GM21529 (cell line): ENCODE results near the gene EFHC1.

Source experiments
- ATAC-seq: cut with Tn5 transposase; IDR thresholded peaks from one replicate; pipeline ENCODE4 v1.9.1; 2021; ENCODE audit not compliant: unreplicated experiment

EFHC1 gene

DNA sequence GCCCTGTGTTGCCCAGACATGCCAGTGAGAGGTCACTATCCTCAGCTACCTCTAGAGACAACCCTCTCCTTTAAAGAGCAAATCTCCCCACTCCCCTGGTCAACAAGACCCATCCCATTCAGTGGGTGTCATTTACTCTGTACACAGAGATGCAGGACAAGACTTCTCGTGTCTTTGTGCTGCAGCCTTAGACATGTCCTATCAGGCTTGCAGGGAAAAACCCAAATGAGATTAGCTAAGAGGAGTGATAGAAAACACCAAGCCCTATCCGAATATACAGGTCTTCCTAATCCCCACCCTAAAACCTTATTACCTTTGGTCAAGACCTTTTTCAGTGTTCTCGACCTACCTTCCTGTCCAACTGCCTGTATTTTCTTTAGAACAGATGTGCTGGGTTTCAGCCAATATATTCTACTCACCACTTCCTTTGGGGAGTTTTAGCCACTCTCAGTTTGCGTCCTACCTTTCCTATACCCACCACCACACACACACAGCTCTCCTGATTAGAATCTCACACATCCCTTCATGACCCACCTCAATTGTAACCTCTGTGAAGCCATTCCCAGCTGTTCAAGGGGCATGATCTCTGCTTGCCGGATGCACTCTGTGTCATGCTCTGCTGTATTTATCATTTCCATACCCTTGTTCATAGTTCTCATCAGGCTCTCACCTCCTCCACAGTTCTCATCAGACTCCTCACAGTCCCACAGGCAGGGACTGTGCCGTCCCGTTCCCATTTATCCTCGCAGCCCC is 117.0 kb downstream of the EFHC1 start:
- ATAC-seq: peak; percentile 61

DNA sequence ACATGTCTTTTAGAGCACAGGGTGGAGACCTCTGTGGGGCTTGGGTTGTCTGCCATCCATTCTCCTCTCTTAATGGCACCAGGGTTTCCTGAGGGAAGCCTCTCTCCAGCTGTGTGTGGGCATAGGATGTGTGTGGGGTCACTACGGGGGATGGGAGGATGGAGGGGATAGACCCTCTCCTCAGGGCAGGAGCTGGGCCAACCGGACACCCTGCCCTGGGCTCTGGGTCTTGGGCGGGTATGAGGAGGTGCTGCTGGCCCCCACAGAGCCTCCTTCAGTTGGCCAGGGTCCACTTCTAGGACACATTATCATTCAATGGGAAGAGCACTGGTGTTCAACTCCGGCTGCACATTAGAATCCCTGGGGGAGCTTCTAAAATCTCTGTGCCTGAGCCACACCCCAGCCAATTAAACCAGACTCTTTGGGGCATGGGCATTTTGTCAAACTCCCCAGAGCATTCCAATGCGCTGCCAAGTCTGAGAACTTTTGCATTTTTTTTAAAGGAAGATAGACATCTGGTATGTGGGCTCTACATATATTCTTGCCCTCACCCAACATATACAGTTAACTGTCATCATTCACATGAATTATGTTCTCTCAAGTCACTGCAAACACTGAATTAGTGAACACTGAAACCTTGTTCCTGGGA is 118.2 kb downstream of the EFHC1 start:
- no peak for ATAC-seq

DNA sequence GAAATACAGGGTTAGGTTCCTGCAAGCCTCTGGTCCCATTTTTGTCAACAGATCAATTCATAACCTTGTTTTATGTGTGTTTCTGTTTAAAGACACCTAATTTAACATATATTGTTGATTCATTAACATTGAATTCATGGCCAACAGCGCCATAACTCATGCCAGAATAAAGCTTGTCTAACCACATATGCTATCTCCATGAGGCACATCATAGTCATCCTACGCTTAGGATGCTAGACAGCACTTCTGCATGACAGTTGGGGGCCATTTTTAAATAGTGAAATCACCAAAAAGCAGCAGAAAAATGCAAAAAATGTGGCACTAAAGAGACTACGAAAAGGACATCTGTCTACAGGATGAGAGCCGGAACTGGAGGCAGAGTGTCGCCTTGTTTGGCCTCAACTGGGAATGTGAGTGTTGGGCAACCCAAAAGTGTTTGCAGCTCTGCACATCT is 118.8 kb downstream of the EFHC1 start:
- no peak for ATAC-seq

DNA sequence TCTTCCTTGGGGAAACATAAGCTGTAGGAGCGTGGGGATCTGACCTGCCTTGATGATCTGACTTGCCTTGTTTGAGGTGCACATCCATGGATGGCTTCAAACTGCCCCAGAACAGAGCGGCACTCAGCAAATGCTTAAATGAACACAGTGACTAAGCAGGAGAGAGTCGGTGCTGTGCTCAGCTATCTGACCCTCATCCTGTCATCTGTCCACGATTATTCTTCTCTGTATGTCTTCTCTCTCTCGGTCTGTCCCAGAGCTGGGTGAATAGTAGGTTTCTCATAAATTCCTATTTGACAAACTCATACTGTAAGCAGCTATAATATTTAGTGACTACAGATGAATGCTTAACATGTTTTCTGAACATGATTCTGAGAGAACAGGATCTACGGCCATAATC is 119.5 kb downstream of the EFHC1 start:
- ATAC-seq: no peak

DNA sequence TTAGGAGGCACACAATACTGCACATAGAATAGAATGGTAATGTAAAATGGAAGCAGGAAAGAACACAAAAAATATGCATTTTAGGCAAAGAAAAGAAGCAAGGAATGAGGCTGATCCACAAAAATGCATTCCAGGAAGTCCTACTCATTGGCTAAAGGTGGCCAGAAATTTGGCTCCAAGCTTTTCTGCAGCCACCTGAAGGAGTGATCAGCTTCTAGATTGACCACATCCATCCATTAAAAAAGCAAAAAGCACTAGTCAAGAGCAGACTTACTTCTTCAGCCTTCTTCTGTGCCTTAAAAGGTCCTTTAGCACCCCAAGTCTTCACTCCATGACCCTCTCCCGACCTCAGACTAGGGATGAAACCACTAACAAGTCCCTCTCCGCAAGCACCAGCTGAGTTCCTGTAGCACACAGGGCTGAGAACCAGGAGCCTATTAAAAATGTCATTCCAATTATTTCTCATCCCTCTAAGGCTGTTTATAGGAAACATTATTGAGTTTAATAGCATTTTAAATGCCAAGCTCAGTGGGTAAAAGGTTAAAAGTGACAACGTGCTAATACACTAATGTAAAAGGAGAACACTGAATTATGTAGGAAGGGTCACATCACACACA is 120.3 kb downstream of the EFHC1 start:
- ATAC-seq: no peak

DNA sequence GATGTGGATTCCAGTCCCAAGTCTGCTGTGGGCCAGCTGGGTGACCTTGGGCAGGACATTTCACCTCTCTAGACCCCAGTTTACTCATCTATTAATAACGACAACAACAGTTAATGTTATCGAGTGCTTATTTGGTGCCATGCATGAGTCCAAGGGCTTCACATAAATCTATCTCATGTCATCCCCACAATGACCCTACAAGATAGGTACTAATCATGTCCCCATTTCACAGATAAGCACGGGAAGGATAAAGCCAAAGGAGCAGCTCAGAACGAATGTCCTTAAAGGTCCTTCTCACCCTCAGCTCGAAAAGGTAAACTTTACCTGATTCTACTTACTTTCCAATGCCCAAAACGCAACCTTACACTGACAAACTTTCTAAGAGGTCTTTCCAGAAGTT is 121.0 kb downstream of the EFHC1 start:
- no peak for ATAC-seq

DNA sequence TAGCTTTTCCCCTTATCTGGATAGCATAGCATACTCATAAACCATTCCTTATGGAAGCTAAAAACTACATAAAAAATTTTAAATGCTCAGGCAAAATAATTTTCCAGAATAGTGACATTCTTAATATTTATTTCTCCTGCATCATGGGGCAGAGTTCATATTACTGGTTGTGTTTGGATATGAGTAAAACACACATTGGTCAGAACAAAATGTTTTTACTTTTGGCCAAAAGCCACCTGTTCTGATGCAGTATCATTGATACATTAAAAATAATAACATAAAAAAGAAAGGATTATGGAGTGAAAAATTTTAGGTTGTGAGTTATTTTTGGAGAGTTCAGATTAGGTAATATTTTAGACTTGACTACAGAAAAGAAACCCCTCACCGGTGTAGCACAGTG is 123.1 kb downstream of the EFHC1 start:
- ATAC-seq: no peak

DNA sequence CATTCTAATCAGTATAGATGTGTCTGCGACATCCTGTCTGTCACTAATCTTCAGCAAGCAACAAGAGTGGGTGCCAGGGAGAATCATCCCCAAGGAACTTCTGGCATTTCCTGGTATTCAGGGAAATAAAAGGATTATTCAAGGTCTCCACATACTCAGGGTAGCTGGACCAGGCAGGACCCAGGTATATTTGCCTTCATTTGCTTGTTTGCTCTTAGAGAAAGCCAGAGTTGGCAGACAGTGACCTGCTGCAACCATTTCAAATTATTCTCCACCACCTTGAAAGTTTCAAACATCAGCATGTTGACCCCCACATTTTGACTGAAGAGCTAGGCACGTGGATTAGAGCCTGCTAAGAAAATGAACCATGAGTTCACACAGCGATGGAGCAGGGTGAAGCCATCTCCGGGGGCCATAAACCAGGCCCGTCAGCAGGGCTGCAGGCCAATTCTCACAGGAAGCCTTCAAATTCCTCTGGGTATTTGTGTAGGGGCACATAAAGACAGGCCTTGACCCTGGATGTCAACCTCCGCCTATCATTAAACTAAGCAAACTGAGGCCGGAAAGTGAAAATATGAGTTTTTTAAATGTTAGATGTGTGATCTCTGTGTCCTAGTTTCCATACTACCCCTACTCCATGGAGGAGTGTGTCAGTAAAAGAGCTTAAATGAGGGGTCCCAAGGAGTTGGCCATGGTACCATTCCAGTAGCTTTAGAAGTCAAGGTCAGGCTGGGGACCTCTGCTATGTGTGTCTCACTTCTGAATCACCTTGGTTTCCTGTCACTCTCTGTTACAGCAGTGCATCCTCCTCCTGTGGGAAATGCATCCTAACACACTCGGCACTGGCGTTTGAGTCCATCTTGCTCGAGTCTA is 123.8 kb downstream of the EFHC1 start:
- no peak for ATAC-seq

DNA sequence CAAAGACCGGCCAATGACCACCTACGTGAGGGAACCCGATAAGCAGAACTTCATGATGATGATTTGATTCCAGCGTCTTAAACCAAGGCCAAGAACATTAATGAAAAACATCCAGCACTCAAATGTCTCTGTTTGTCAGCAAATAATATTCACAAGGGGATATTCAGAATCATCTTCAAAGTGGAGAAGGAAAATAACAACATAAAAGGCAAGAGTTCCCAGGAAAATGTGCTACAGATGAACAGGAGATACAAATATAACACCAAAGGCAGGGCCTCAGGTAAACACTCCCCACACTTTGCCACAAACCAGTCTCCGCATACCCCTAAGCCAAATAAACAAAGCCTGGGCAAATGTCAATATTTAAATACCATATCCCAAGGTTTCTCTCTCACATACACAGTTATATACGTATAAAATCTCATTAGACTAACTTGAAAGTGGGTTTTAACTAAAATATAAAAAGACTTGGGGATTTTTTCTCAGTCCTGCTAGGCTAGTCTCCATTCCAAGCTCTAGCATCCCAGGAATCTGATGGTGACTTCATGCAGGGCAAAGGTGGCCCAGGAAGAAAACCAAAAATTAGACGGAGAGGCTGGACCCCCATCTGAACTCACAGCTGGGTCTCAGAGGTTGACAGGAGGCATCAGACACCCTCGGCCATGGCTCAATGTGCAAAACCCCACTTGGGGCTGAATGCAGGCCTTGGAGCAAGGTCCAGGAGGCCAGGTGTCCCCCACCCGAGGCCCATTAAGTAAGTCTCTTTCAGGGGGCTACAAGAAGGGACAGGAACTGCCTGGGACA is 124.7 kb downstream of the EFHC1 start:
- no peak for ATAC-seq

DNA sequence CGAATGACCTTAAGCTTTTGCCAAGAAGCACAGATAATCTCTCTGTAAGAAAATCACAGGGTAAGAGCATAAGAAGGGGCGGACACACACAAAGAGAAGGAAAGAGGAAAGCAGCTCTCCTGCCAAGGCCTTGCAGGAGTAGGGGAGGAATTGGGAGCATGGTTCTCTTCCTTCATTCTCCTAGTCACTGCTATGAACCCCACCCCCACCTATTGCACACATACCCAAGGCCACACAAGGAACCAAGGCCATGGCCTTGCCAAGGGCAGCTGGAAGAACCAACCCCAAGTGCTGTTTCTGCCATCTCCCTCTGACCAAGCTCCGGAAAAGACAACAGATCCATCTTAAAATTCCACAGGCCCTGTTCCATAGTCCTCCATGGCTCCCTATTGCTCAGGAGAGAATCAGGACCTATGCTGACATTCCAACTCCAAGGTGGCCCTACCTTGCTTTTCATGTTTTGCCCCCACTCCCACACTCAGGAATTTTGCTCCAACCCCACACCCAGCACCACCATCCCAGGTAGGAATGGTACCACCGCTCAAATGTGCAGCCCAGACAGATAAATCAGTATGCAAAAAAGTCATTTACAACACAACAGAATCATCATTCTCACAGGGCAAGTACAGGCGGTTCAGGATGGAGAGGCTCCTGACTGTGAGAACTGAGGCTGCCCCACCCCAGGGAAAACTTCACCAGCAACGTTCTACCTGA is 125.4 kb downstream of the EFHC1 start:
- no peak for ATAC-seq

DNA sequence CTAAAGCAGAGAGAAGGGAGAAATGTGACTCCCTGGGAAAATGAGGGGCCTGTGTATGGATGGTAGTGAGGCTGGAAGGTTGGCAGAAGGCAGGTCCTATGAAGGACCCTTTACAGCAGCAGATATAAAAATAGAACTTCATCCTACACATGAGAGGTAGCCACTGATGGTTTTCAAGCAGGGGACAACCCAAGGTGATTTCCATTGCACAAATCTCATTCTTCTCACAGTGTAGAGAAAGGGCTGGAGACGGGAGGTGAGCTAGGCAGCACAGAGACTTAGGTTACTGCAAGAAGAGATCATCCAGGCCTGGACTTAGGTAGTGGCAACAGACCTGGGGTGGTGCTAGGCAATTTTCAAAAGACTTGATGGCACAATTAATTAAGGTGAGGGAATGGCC is 126.0 kb downstream of the EFHC1 start:
- no peak for ATAC-seq

DNA sequence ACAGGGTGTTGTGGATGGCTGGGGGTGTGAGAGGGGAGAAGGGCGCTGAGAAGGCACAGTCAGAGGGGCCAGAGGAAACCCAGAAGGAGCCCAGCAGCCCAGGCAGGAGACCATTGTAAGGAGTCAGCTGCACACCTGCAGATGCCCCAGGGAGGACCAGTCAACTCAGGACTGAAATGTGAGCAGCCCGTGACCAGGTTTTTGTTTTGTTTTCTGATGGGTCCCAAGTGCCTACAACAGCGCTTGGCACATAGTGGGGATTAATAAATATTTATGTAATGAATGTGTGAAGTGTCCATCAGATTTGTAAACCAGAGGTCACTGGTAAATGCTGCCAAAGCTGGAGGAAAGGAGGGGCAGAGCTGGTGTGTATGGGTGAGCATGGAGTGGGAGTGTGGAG is 126.5 kb downstream of the EFHC1 start:
- peak; percentile 92 for ATAC-seq

DNA sequence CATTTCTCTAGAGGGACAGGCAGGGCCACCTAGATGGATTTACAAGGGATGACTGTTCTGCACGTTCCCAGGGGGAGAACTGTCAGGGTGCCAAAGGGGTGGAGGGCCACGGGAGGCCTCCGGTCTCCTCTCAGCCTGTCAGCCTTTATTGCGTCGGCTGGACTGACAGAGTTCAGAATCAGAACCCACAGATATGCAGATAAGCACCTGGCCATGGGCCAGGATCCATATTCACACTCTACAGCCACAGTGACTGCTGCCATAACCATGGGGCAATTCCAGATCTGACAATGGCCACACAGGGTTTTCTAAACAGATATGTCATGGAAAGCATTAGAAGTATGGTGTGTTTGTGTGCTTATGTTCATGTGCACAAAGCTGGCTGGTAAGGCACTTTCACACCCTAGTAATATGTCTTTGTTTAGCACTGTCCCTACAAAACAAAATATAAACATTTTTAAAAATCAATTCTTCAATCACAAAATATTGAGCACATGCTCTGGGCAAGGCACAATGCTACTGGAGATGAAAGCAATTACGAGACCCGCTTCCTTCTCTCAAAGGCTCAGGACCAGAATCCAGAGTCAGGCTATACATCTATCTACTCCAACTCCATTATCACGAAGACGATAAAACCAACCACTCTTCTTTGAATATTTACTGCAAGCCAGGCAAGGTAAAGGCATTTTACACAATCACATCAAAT is 127.7 kb downstream of the EFHC1 start:
- ATAC-seq: no peak

DNA sequence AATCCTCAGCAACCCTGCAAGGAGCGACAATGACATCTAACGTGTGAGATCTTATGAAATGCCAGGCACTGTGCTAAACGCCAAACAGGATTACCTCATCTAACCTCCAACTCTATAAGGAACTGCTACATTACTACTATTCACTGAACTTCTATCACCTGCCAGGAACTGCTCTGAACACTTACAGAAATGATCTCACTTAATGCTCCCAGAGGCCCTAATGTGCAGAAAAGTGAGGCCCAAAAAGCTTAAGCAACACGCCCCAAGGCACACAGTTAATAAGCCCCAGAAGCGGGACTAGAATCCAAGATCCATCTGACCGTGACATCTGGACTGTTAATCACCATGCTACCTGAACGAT is 128.2 kb downstream of the EFHC1 start:
- no peak for ATAC-seq

DNA sequence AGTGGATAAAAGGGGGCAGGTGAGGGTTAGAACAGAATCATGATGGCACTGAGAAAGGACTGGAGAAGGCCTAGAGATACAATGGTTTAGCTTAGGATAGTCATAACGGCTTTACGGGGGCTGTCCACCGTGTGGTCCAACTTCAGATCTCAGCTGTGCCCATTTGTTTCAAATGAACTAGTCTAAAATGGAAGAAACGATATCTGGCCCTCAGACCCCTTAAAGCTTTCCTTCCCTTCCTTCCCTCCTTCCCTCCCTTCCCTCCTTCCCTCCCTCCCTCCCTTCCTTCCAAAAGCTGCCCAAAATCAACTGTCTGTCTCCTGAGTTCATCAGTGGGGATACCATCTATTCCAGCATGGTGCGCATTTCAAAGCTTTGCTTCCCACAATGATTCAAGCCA is 128.9 kb downstream of the EFHC1 start:
- no peak for ATAC-seq

DNA sequence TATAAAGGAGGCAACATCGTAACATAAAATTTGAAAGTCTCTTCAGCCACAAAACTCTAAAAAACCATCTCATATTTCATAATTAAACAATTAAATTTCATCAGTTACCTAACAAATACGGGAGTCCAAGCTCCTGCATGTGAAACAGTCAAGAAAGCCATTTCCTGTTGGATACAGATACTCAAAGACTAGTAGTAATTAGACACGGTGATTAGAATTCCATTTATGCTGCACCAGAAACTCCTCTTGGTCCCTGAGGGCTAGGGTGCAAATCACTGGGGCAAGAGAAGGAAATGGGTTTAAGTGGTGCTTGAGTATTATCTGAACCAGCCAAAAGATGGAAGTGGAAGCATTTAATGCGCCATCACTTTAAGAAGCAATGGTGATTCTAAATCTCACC is 129.3 kb downstream of the EFHC1 start:
- ATAC-seq: no peak

DNA sequence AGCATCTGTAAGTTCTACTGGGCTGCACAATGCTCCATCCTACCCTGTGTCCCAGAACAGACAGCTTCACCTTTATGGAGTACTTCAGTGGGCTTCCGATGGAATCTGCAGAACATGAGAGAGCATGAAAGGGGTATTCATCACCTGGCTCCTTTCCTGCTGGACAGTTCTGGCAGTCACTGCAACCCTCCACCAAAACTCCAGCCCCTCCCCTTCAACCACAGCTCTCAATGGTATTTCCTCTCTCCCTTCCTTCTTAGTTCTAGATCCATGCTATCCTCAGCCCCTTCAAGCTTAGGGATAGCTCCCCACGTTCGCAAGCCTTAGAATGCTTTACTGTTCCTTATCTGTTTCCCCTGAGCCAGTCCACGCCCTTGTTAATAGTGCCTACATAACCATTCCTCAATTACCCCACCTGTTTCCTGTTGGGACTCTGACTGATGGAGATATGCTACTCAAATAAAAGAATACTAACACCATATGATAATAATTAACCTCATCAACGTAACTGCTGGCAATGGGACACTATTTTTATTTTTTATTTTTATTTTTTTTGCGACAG is 130.0 kb downstream of the EFHC1 start:
- no peak for ATAC-seq

DNA sequence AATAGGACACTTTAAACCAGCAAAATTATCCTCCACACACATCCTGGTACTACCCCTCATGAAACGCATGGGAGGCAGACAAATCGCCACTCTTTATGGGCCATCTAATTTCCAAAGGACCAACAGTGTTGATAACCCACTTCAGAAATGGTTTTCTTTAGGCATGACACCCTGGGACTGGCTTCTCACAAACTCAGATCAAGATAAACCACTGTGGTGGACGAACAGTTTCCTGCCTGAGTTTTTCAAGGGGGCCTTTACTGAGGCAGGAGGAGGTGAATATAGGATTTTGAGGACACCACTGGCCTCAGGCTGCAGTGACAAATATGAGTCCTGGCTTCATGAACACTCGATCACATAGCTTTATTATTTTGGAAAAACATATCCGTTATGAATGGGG is 130.7 kb downstream of the EFHC1 start:
- no peak for ATAC-seq
